ENCODE measurements around the gene PRKN.

GRCh38 chr6:161532536-161532935, 1195.0 kb downstream of the PRKN start:
- TF ChIP-seq, protein P1, sequence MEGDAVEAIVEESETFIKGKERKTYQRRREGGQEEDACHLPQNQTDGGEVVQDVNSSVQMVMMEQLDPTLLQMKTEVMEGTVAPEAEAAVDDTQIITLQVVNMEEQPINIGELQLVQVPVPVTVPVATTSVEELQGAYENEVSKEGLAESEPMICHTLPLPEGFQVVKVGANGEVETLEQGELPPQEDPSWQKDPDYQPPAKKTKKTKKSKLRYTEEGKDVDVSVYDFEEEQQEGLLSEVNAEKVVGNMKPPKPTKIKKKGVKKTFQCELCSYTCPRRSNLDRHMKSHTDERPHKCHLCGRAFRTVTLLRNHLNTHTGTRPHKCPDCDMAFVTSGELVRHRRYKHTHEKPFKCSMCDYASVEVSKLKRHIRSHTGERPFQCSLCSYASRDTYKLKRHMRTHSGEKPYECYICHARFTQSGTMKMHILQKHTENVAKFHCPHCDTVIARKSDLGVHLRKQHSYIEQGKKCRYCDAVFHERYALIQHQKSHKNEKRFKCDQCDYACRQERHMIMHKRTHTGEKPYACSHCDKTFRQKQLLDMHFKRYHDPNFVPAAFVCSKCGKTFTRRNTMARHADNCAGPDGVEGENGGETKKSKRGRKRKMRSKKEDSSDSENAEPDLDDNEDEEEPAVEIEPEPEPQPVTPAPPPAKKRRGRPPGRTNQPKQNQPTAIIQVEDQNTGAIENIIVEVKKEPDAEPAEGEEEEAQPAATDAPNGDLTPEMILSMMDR (conservative IDR thresholded peaks at IDR 0.05 in 1 of 2, IDR thresholded peaks at IDR 0.05 in 1 of 2; ENCODE audit: low read depth in 1 of 2, low read length in 2 of 2): no peak
- TF ChIP-seq EZH2 (IDR thresholded peaks at IDR 0.05; ENCODE audit: low read length, missing control alignments): no peak

Measured in fibroblast of lung (primary cell).